DND-41 (cell line): ENCODE data around the gene PDE4C.

Source experiments
- ATAC-seq: fragments of 200-7000 bp; cut with Tn5 transposase; 3 replicates; pipeline ENCODE4 v1.9.1; 2021; ENCODE audit warnings: low read depth; ENCODE audit not compliant: insufficient read depth
- DNase-seq: peaks from one replicate; pipeline ENCODE4 v3.0.0-alpha.2; 2020
- H2AFZ ChIP-seq: 2 replicates; pipeline ENCODE4 v1.6.0; 2012; ENCODE audit warnings: low read depth, low read length
- H3K27ac ChIP-seq: 2 replicates; pipeline ENCODE4 v1.5.1; 2012; ENCODE audit warnings: low read length, inconsistent platforms
- H3K27me3 ChIP-seq: fragments of 200-600 bp; sonication (generic); 2 replicates; pipeline ENCODE4 v1.6.0; 2012; ENCODE audit warnings: low read length, mild to moderate bottlenecking, inconsistent platforms; ENCODE audit not compliant: insufficient read depth, poor library complexity
- H3K36me3 ChIP-seq: 2 replicates; pipeline ENCODE4 v1.5.1; 2012; ENCODE audit warnings: low read length, inconsistent platforms; ENCODE audit not compliant: insufficient read depth
- H3K4me1 ChIP-seq: 2 replicates; pipeline ENCODE4 v1.5.1; 2012; ENCODE audit warnings: mild to moderate bottlenecking, low read length; ENCODE audit not compliant: insufficient read depth
- H3K4me2 ChIP-seq: 2 replicates; pipeline ENCODE4 v1.6.0; 2012; ENCODE audit warnings: mild to moderate bottlenecking, moderate library complexity, low read length, inconsistent platforms; ENCODE audit not compliant: insufficient read depth
- H3K4me3 ChIP-seq, 2 experiments: fragments of 200-600 bp in 1 of 2; shearing (Covaris generic) in 1 of 2; 2 replicates each; pipeline ENCODE4 v1.5.1; 2012 to 2016; ENCODE audit warnings: inconsistent platforms in 2 of 2, low read length in 2 of 2, mild to moderate bottlenecking in 2 of 2, low read depth in 1 of 2, moderate library complexity in 1 of 2
- H3K79me2 ChIP-seq: 2 replicates; pipeline ENCODE4 v1.6.0; 2012; ENCODE audit warnings: low read length, inconsistent platforms; ENCODE audit not compliant: insufficient read depth
- H3K9ac ChIP-seq: 2 replicates; pipeline ENCODE4 v1.6.0; 2012; ENCODE audit warnings: low read depth, mild to moderate bottlenecking, inconsistent platforms, low read length, moderate library complexity
- H3K9me3 ChIP-seq: 2 replicates; pipeline ENCODE4 v1.5.1; 2012; ENCODE audit warnings: low read length, moderate library complexity, mild to moderate bottlenecking, inconsistent platforms; ENCODE audit not compliant: insufficient read depth, severe bottlenecking
- H4K20me1 ChIP-seq: 2 replicates; pipeline ENCODE4 v1.6.0; 2012; ENCODE audit warnings: low read length; ENCODE audit not compliant: insufficient read depth
- EZH2 ChIP-seq: IDR thresholded peaks from 3 replicates; pipeline ENCODE4 v1.6.1; 2012; ENCODE audit warnings: borderline replicate concordance, low read depth, mild to moderate bottlenecking, moderate library complexity, low read length, inconsistent platforms; ENCODE audit not compliant: severe bottlenecking
- TF ChIP-seq, protein P1 (sequence below): IDR thresholded peaks from 2 replicates; pipeline ENCODE4 v1.5.1; 2012; ENCODE audit warnings: borderline replicate concordance, low read length, moderate library complexity, mild to moderate bottlenecking; ENCODE audit not compliant: poor library complexity, severe bottlenecking; ENCODE audit errors: extremely low read depth

The PDE4C gene

DNA sequence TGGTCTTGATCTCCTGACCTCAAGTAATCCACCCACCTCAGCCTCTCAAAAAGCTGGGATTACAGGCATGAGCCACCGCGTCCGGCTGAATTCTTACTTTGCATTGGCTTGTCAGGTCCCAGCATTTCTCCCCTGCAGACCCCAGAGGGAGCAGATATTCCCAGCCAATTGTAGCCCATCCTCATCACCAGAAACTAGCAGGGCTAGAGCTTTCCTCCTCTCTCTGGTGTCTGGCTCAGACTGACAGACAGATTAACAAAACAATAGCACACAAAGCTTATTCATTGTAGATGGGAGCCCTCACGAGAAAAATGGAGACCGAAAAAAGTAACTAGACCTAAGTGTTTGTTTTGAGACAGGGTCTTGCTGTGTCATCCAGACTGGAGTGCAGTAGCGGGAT, 40.7 kb downstream of the PDE4C start:
- TF ChIP-seq EZH2 = no peak
- TF ChIP-seq, protein P1, sequence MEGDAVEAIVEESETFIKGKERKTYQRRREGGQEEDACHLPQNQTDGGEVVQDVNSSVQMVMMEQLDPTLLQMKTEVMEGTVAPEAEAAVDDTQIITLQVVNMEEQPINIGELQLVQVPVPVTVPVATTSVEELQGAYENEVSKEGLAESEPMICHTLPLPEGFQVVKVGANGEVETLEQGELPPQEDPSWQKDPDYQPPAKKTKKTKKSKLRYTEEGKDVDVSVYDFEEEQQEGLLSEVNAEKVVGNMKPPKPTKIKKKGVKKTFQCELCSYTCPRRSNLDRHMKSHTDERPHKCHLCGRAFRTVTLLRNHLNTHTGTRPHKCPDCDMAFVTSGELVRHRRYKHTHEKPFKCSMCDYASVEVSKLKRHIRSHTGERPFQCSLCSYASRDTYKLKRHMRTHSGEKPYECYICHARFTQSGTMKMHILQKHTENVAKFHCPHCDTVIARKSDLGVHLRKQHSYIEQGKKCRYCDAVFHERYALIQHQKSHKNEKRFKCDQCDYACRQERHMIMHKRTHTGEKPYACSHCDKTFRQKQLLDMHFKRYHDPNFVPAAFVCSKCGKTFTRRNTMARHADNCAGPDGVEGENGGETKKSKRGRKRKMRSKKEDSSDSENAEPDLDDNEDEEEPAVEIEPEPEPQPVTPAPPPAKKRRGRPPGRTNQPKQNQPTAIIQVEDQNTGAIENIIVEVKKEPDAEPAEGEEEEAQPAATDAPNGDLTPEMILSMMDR = no peak
- Histone ChIP-seq H3K27ac (no peak overlapping the region), H3K79me2 (no peaks in the 10 kb centered on the region), H3K27me3 (no peaks in the 10 kb centered on the region), H3K9me3 (no peaks in the 10 kb centered on the region), H2AFZ (no peak overlapping the region), H3K4me2 (no peak overlapping the region), H3K4me1 (no peaks in the 10 kb centered on the region), H3K4me3 (no peak overlapping the region), H3K9ac (no peak overlapping the region), H4K20me1 (no peaks in the 10 kb centered on the region), H3K36me3 (no peaks in the 10 kb centered on the region)
- DNase-seq (no peak), ATAC-seq (no peak)

DNA sequence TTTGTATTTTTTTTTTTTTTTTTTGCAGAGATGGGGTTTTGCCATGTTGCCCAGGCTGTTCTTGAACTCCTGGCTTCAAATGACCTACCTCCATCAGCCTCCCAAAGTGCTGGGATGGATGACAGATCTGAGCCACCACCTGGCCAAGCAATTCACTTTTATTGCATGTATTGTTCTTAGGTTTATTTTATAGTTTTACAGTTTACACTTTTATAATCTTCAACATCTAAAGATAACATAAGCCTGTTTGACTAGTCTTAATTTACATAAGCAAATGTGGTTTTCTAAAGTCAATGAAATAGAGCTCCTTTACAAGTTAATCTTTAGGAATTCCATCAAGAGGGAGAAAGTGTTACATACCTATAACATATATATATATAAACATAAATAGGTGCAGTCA, 42.7 kb downstream of the PDE4C start:
- Histone ChIP-seq H2AFZ (no peak overlapping the region), H3K9ac (no peak overlapping the region), H3K27me3 (no peaks in the 10 kb centered on the region), H3K36me3 (no peaks in the 10 kb centered on the region), H4K20me1 (no peaks in the 10 kb centered on the region), H3K9me3 (no peaks in the 10 kb centered on the region), H3K27ac (no peak overlapping the region), H3K79me2 (no peaks in the 10 kb centered on the region), H3K4me2 (no peak overlapping the region), H3K4me3 (no peak overlapping the region), H3K4me1 (no peaks in the 10 kb centered on the region)
- TF ChIP-seq, protein P1 = no peak
- ATAC-seq (no peak), DNase-seq (no peak)

DNA sequence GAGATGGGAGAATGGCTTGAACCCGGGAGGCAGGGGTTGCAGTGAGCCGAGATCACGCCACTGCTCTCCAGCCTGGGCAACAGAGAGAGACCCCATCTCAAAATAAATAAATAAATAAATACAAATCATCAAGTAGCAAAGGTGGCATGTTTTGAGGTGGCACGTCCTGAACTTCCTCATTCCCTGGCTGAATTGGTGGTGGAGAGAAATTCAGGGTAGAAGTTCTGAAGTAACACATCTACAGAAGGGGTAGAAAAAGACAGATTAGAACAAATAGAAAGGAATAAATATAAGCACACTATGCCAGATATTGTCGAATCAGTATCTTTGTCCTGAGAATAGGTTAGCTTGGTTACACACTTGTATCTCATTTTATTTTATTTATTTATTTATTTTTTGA, 46.3 kb downstream of the PDE4C start:
- no peaks in the 10 kb centered on the region for H3K79me2 ChIP-seq
- TF ChIP-seq, protein P1 = no peak
- TF ChIP-seq EZH2 = no peak
- H3K4me3 ChIP-seq = no peak overlapping the region
- no peak overlapping the region for H3K4me2 ChIP-seq
- ATAC-seq (no peak), DNase-seq (no peak)
- no peaks in the 10 kb centered on the region for H3K36me3 ChIP-seq
- H3K9ac ChIP-seq = no peak overlapping the region
- H3K4me1 ChIP-seq = no peaks in the 10 kb centered on the region
- peaks cover 6% of the 10 kb centered on the region for H3K27me3 ChIP-seq
- no peak overlapping the region for H3K27ac ChIP-seq
- no peaks in the 10 kb centered on the region for H3K9me3 ChIP-seq
- no peaks in the 10 kb centered on the region; the same call in 1 of the 2 replicates for H4K20me1 ChIP-seq
- H2AFZ ChIP-seq = no peak overlapping the region
